Spleen (tissue), 11 donors: ENCODE data around the gene PEPD. TPM values are rescaled to one million over a fixed set of nuclear protein-coding genes. Genes with fewer than 3 reads are reported as not detected.

ENCODE experiments used
- DNase-seq: peaks from one replicate; pipeline ENCODE4 v3.0.0-alpha.2; 2020
- H3K27ac ChIP-seq, 8 donors: fragments of 200-600 bp; sonication (generic) in 7 of 8; 1 replicate in 4 of 8; 2 replicates in 4 of 8; pipeline versions ENCODE4 v1.5.0 to v1.8.0; 2016 to 2021; ENCODE audit warnings: inconsistent platforms in 4 of 8, mild to moderate bottlenecking in 4 of 8, moderate library complexity in 1 of 8
- H3K27me3 ChIP-seq, 7 donors: fragments of 200-600 bp; sonication (generic) in 6 of 7; replicated peaks in 1 of 7; 1 replicate in 4 of 7; 2 replicates in 3 of 7; pipeline versions ENCODE4 v1.5.0 to v1.8.0; 2016 to 2021; ENCODE audit warnings: inconsistent platforms in 3 of 7, mild to moderate bottlenecking in 1 of 7
- H3K36me3 ChIP-seq, 6 donors: fragments of 200-600 bp; sonication (generic) in 5 of 6; 1 replicate in 4 of 6; 2 replicates in 2 of 6; pipeline versions ENCODE4 v1.5.0 to v1.8.0; 2016 to 2021; ENCODE audit warnings: inconsistent platforms in 2 of 6
- H3K4me1 ChIP-seq, 6 donors: fragments of 200-600 bp; sonication (generic) in 5 of 6; 1 replicate in 3 of 6; 2 replicates in 3 of 6; pipeline versions ENCODE4 v1.5.0 to v1.8.0; 2016 to 2021; ENCODE audit warnings: inconsistent platforms in 3 of 6
- H3K4me3 ChIP-seq, 8 donors: fragments of 200-600 bp; sonication (generic) in 7 of 8; 1 replicate in 4 of 8; 2 replicates in 4 of 8; pipeline versions ENCODE4 v1.5.0 to v1.8.0; 2016 to 2021; ENCODE audit warnings: inconsistent platforms in 4 of 8, mild to moderate bottlenecking in 4 of 8, moderate library complexity in 2 of 8
- H3K9me3 ChIP-seq, 8 donors: fragments of 200-600 bp; sonication (generic) in 7 of 8; 1 replicate in 4 of 8; 2 replicates in 4 of 8; pipeline versions ENCODE4 v1.5.0 to v1.8.0; 2016 to 2021; ENCODE audit warnings: inconsistent platforms in 4 of 8
- POLR2A ChIP-seq, 3 donors: fragments of 450-650 bp; IDR thresholded peaks; one replicate each; pipeline ENCODE4 v1.5.1; 2017; ENCODE audit warnings: antibody characterized with exemption in 3 of 3, mild to moderate bottlenecking in 1 of 3
- POLR2AphosphoS5 ChIP-seq, 3 donors: sonication (generic); formaldehyde crosslinking; IDR thresholded peaks; one replicate each; pipeline ENCODE4 v1.5.1; 2017; ENCODE audit warnings: antibody characterized with exemption in 3 of 3
- WGBS, 5 donors: extraction: QIAGEN DNeasy Blood & Tissue Kit in 3 of 5; methylation state at CpG; one replicate each; pipeline versions ENCODE4 v1.1.5 to v1.1.7; 2013 to 2018; 5-methylcytosine and 5-hydroxymethylcytosine counted together
- intact Hi-C: fragments of 100-400 bp; cut with DNase I; formaldehyde crosslinking; loops from one replicate; pipeline ENCODE4 v1.15.0; 2023; ENCODE audit warnings: low total_unique reads
- polyA plus RNA-seq, 3 donors: library from polyadenylated mRNA; stranded (reverse); fragments of 200-250 nt; gene quantifications; one replicate each; pipeline ENCODE4 v1.2.1, GENCODE V29; 2013
- total RNA-seq, 7 donors: library from RNA; depleted of rRNA in 3 of 7; stranded (reverse); fragments of >200 nt in 3 of 7; fragmentation: NEBNext Ultra II Directional in 4 of 7; extraction: Animal tissue kit (Norgen Biotek cat#: 25700) in 4 of 7; gene quantifications; one replicate each; pipeline versions ENCODE4 v1.1.0 to v1.2.1, GENCODE V29; 2016 to 2021
- TF ChIP-seq, protein P1 (sequence below), 11 experiments: fragments of 200-600 bp in 7 of 11; fragments of 450-650 bp in 4 of 11; sonication (generic) in 4 of 11; IDR thresholded peaks in 8 of 11; conservative IDR thresholded peaks in 3 of 11; 1 replicate in 7 of 11; 2 replicates in 4 of 11; pipeline versions ENCODE4 v1.4.0 to v1.8.0; 2016 to 2021; ENCODE audit warnings: antibody characterized with exemption in 11 of 11, inconsistent platforms in 4 of 11, mild to moderate bottlenecking in 1 of 11
- donor health status: healthy with polysubstance abuse.
- donor health status: DM: no; HTN: no; CAD: no; lungs with moderate emphysema.
- donor health status: DM: no; HTN: no; CAD: no.
- donor health status: Bipolar disorder and iron deficiency.
- donor health status: healthy.
- donor health status: DM: no; HTN: no; CAD: no.
- donor health status: DM: yes; HTN: yes; CAD: no.

PEPD gene
- total and polyA plus RNA-seq, 10 donors: 38.4 to 98.3 (median 69.8) TPM

DNA sequence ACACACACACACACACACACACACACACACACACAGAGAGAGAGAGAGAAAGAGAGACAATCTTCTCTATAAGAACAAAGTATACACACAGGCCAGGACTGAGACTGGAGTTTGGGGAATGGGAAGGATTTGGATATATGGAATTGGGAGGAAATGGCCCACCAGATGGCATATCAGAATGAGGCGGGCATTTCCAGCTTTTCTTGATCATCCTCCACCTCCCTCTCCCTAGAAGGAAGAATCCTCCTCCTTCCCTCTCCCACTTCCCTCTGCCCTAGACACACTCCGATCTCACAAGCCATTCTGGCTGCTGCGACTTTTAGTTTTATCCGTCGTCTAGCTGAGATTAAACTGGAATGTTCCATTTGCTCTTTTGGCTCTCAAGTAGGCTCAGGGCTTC lies 158.1 kb downstream of the PEPD start:
- TF ChIP-seq, protein P1, sequence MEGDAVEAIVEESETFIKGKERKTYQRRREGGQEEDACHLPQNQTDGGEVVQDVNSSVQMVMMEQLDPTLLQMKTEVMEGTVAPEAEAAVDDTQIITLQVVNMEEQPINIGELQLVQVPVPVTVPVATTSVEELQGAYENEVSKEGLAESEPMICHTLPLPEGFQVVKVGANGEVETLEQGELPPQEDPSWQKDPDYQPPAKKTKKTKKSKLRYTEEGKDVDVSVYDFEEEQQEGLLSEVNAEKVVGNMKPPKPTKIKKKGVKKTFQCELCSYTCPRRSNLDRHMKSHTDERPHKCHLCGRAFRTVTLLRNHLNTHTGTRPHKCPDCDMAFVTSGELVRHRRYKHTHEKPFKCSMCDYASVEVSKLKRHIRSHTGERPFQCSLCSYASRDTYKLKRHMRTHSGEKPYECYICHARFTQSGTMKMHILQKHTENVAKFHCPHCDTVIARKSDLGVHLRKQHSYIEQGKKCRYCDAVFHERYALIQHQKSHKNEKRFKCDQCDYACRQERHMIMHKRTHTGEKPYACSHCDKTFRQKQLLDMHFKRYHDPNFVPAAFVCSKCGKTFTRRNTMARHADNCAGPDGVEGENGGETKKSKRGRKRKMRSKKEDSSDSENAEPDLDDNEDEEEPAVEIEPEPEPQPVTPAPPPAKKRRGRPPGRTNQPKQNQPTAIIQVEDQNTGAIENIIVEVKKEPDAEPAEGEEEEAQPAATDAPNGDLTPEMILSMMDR (IDR thresholded peaks at IDR 0.05 in 8 of 11, conservative IDR thresholded peaks at IDR 0.05 in 3 of 11): no peak
- no peak for TF ChIP-seq POLR2AphosphoS5 (IDR thresholded peaks at IDR 0.05)
- no peak for TF ChIP-seq POLR2A (IDR thresholded peaks at IDR 0.05)
- no peak for DNase-seq

GRCh38 chr19:33362508-33363228 lies 158.9 kb downstream of the PEPD start:
- no peaks in the 10 kb centered on the region for H3K36me3 ChIP-seq
- H3K4me1 ChIP-seq: no peaks in the 10 kb centered on the region
- no peaks in the 10 kb centered on the region for H3K27me3 ChIP-seq
- H3K27ac ChIP-seq: no peak overlapping the region
- WGBS, 5 donors: 82 to 87% (median 84%) methylated on average over 6 of the region's 6 CpGs
- intact Hi-C loops: no loop called here
- no peak for DNase-seq
- TF ChIP-seq POLR2A (IDR thresholded peaks at IDR 0.05) (no peak), POLR2AphosphoS5 (IDR thresholded peaks at IDR 0.05) (no peak)
- TF ChIP-seq, protein P1 (IDR thresholded peaks at IDR 0.05 in 8 of 11, conservative IDR thresholded peaks at IDR 0.05 in 3 of 11): no peak
- H3K4me3 ChIP-seq: no peak overlapping the region
- H3K9me3 ChIP-seq: no peaks in the 10 kb centered on the region

More for the DNA sequence above, 158.1 kb downstream of the PEPD start:
- intact Hi-C loops: no loop called here
- Histone ChIP-seq H3K4me3 (no peak overlapping the region), H3K9me3 (no peaks in the 10 kb centered on the region), H3K4me1 (no peaks in the 10 kb centered on the region), H3K27me3 (no peaks in the 10 kb centered on the region), H3K27ac (no peak overlapping the region), H3K36me3 (no peaks in the 10 kb centered on the region)
- WGBS, 5 donors: 70 to 88% (median 84%) methylated on average over 5 of the region's 5 CpGs

DNA sequence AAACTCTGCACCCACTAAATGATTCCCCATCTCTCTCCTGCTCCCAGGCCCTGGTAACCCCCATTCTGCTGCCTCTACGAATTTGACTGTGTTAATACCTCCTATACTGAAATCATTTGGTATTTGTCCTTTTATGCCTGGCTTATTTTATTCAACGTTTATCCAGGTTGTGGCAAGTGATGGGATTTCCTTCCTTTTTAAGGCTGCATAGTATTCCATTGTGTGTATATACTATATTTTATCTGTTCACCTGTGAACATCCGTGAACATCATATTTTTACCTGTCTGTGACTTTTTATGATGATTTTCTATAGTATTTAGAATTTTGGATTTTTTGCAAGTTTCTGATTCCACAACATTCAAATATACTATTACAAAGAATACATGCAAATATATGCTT lies 162.0 kb downstream of the PEPD start:
- intact Hi-C loops: no loop called here
- no peak overlapping the region for H3K27ac ChIP-seq
- H3K36me3 ChIP-seq: no peaks in the 10 kb centered on the region
- DNase-seq: no peak
- H3K4me1 ChIP-seq: no peaks in the 10 kb centered on the region
- H3K27me3 ChIP-seq: no peaks in the 10 kb centered on the region
- no peak overlapping the region for H3K4me3 ChIP-seq
- 78 to 87% (median 84%) methylated on average over 3 of the region's 3 CpGs for WGBS, 5 donors
- peaks cover 0 to 19% (median 12%) of the 10 kb centered on the region in 8 donors for H3K9me3 ChIP-seq
- TF ChIP-seq POLR2AphosphoS5 (IDR thresholded peaks at IDR 0.05): no peak
- TF ChIP-seq POLR2A (IDR thresholded peaks at IDR 0.05): no peak
- TF ChIP-seq, protein P1 (IDR thresholded peaks at IDR 0.05 in 8 of 11, conservative IDR thresholded peaks at IDR 0.05 in 3 of 11): no peak

- Histone ChIP-seq H3K4me1 (no peaks in the 10 kb centered on the region), H3K36me3 (no peaks in the 10 kb centered on the region), H3K9me3 (peaks cover 0 to 19% (median 12%) of the 10 kb centered on the region in 8 donors), H3K4me3 (no peak overlapping the region), H3K27me3 (no peaks in the 10 kb centered on the region), H3K27ac (no peak overlapping the region)
- 76 to 88% (median 79%) methylated on average over 6 of the region's 6 CpGs for WGBS, 5 donors
- DNase-seq: no peak
- intact Hi-C loops: no loop called here
- no peak for TF ChIP-seq POLR2A (IDR thresholded peaks at IDR 0.05)
- TF ChIP-seq, protein P1 (IDR thresholded peaks at IDR 0.05 in 8 of 11, conservative IDR thresholded peaks at IDR 0.05 in 3 of 11): no peak
- no peak for TF ChIP-seq POLR2AphosphoS5 (IDR thresholded peaks at IDR 0.05)
Measured at GRCh38 chr19:33358408-33358807, 163.2 kb downstream of the PEPD start.
